Fibroblast of skin of back (primary cell): ENCODE results near the gene RNFT1.
"Not testable (repeated sequence)": the region's sequence is repeated elsewhere in the genome, so short reads cannot be mapped to it uniquely, and the experiment has no call there.

ENCODE experiments used
- DNase-seq: peaks from one replicate; pipeline ENCODE4 v3.0.0-alpha.2; 2013

The RNFT1 gene

DNA sequence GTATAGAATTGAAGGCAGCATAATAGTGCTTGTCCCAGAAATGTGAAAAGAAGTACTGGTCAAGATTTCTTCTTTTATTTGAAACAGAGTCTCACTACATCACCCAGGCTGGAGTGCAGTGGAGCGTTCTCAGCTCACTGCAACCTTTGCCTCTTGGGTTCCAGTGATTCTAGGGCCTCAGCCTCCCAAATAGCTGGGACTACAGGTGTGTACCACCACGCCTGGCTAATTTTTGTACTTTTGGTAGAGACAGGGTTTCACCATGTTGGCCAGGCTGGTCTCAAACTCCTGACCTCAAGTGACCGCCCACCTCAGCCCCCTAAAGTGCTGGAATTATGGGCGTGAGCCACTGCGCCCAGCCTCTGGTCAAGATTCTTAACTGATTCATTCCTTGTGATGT lies 43.9 kb downstream of the RNFT1 start:
- not testable (repeated sequence) for DNase-seq

DNA sequence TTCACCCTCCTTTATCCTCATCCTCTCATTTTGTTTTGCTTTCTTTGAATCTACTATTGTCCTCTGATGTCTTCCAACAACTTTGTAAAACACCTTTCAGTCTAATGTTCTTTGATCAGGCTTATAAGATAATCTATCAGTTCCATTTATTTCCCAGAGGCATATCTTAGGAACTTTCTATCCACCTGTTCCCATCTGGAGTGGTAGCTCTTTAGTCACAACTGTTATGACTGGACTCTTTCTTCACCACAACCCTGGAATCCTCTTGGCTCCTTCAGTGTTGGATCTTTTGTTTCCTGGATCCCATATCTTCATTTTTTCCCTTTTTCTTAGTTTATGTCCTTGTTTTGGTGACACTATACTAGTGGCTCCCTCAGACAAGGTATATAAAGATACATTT lies 48.1 kb downstream of the RNFT1 start:
- DNase-seq, result no peak

DNA sequence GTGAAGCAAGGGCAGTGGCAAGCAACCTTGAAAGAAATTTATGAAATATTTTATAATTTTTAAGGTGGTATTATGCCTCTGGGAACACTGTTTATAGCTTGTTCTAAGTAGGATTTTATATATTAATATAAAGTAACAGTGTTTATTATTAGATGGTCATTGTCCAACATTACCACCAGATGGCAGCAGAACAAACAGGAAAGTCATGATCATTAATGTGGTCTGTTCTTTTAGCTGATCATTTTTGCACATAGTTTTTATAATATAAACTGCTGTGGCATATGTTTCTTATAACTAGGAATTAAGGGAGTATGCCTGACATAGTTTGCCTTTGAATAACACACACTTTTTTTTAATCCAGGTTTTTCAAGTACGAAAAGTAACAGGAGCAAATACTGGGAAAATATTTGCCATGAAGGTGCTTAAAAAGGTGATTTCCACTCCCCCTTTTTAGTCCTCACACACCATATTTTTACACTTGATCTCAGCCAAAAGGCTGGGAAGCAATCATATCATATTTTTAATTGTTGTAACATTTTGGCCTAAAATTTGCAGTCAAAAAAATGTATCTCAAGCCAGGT lies 50.2 kb downstream of the RNFT1 start:
- peak; percentile 58 for DNase-seq

DNA sequence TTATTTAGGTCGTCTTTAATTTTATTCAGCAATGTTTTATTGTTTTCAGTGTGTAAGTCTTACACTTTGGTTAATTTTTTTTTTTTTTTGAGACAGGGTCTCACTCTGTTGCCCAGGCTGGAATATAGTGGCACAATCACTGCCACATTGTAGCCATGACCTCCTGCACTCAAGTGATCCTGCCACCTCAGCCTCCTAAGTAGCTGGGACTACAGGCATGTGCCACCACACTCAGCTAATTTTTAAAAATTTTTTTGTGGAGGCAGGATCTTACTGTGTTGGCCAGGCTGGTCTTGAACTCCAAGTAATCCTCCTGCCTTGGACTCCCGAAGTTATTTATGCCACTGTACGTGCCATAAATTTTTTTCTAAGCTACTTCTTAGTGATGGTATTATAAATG lies 57.1 kb downstream of the RNFT1 start:
- DNase-seq, result no peak

DNA sequence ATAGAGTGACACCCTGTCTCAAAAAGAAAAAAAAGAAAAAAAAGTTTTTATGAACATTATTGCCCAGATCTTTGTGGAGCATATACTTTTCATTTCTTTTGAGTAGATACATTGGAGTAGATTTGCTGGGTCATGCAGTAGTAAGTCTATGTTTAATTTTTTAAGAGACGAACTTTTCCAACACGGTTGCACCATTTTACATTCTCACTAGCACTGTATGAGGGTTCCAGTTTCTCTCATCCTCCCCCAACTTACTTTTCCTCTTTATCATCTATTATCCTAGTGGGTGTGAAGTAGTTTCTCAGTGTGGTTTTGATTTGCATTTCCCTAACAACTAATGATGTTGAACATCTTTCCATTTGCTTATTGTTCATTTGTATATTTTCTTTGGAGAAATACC lies 61.1 kb downstream of the RNFT1 start:
- DNase-seq, result no peak
